ENCODE results near the gene COLEC11.

COLEC11 gene

DNA sequence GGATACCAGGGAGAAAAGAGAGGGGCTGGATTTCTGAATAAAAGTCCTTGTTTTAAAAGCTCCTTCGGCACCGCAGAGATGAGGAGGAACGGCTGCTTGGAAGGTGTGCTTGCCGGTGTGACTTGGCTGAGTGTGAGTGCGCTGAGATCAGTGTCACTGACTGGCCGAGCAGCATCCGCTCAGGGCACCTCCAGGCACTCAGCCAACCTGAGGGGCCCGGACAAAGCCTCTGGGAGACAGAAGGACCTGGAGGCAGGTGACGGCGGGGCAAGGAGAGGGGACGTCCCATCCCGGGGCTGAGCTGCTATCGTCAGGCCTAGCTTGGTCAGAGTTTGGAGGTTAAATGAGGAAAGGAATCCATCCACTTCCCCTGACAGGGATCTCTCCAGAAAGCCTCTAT is 46.3 kb downstream of the COLEC11 start:
- no peak for DNase-seq

DNA sequence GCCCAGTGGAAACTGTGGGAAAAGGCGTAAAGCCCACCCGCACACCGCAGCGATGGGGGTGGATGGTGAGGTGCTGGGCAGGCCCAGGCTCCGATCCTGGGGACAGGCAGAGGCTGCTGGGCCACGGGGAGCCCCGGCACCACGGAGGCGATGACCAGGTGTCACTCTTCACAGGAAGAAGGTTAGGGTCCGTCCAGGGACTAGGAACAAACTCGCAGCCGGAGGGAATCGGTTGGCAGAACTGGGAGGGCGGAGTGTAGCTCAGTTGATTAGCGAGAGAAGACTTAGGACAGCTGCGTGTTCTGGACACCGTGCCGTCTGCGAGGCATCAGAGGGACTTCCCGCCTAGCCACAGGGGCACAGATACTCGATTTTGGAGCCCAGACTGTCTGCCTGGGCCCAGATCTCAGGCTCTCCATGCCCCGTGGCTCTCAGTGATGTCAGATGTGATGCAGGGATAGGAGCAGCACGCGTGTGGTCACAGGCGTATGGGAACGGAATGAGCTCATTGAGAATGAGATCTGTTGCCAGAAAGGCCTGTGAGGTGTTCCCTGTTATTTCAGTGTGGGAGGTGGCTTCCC is 47.0 kb downstream of the COLEC11 start:
- no peak for DNase-seq

GRCh38 chr2:3642521-3643215 is 47.8 kb downstream of the COLEC11 start:
- no peak for DNase-seq

GRCh38 chr2:3643371-3644245 is 48.7 kb downstream of the COLEC11 start:
- no peak for DNase-seq

GRCh38 chr2:3644246-3644525 is 49.3 kb downstream of the COLEC11 start:
- DNase-seq = peak; percentile 4

DNA sequence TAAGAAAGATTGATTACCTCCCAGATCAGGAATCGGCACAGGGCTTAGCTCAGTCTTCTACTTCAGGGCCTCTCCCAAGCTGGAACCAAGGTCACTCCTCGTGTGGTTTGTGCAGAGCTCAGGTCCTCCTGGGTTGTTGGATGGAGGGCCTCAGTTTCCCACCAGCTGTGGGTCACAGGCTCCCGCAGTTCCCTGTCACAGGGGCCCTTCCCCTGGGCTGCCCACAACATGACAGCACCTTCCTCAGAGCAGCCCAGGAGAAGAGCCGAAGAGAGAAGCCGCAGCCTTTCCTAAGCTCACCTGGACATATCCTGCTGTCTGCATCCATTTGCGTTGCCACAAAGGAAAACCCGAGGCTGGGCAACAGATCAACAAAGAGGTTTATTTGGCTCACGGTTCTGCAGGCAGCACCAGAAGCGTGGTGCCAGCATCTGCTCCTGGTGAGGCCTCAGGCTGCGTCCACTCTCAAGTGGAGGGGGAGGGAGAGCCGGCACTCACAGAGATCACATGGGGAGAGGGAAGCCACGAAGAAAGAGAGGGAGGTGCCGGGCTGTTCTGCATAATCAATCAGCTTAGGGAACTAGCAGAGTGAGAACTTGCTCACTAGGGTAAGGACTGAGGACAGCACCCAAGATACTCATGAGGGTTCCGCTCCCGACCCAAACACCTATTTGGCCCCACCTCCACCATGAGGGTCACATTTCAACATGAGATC is 50.1 kb downstream of the COLEC11 start:
- no peak for DNase-seq

- no peak for DNase-seq
Measured at GRCh38 chr2:3645745-3646389, 51.0 kb downstream of the COLEC11 start.

- no peak for DNase-seq
Measured at GRCh38 chr2:3646446-3646845, 51.5 kb downstream of the COLEC11 start.

GRCh38 chr2:3647246-3647645 is 52.3 kb downstream of the COLEC11 start:
- DNase-seq = no peak

GRCh38 chr2:3647831-3648651 is 53.1 kb downstream of the COLEC11 start:
- no peak for DNase-seq

DNA sequence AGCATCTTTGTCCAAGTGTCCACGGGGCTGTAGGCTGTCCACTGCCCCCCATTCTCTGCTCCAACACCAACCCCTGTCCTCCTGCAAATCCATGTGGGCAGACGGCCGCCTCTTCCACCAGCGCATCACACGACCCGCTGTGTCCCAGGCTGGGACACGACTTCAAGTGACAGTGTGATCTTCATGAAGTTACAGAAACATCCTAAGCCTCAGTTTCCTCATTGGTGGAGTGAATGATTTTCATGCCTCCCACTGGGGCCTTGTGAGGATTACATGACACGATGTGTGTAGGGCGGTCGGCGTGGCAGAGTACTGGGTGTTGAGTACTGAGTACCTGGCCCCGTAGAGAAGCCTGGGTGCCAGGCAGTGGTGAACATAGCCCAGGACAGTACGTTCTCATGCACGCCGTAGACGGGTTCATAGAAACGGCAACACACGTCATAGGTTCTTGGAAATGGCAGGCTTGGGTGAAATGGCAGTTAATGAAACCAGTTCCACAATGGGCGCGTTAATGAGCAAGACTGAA is 53.8 kb downstream of the COLEC11 start:
- no peak for DNase-seq

- no peak for DNase-seq
Measured at GRCh38 chr2:3649581-3649980, 54.7 kb downstream of the COLEC11 start.

GRCh38 chr2:3650140-3650920 is 55.4 kb downstream of the COLEC11 start:
- DNase-seq = no peak

GRCh38 chr2:3651691-3652648 is 57.1 kb downstream of the COLEC11 start:
- DNase-seq = no peak

DNA sequence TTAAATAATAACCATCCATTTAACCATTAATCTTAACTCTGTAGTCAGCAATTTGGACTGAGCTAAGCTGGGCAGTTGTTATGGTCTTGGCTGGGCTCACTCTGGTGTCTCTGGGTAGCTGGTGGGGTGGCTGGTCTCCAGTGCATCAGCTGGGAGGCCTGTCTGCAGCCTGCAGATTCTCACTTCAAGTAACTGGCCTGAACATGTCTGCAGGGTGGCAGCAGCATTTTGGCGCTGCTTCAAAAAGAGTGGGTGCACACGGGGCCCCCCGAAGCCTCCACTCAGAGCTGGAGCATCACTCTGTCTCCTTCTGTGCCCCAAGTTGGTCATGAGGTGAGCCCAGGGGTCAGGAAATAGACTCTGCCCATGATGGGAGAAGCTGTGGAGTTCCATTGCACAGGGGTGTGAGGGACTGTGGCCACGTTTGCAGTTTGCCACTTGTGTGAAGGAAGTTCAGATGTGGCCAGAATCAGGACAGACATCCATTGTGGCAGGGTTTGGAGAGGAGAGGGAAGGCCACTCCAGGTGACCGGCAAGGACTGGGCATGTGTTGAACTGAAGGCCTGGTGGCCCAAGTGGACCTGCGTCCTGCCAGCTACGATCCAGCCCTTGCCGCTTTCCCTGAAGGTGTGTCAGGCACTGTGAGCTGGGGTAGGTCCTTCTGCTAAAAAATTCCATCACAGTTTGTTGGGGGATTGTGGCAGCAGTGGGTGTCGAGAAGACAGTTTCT is 58.1 kb downstream of the COLEC11 start:
- DNase-seq = no peak

- DNase-seq = no peak
Measured at GRCh38 chr2:3654011-3654410, 59.1 kb downstream of the COLEC11 start.

GRCh38 chr2:3654531-3655225 is 59.8 kb downstream of the COLEC11 start:
- DNase-seq = no peak

All from NCI-H446 treated with DMSO at 0.1 percent for 48 hours (cell line).